GM18499 (cell line): ENCODE data around the gene PSMG4.

ENCODE experiments used
- ATAC-seq: cut with Tn5 transposase; IDR thresholded peaks from one replicate; pipeline ENCODE4 v1.9.1; 2021; ENCODE audit warnings: moderate number of reproducible peaks; ENCODE audit not compliant: insufficient read depth, unreplicated experiment

The PSMG4 gene

DNA sequence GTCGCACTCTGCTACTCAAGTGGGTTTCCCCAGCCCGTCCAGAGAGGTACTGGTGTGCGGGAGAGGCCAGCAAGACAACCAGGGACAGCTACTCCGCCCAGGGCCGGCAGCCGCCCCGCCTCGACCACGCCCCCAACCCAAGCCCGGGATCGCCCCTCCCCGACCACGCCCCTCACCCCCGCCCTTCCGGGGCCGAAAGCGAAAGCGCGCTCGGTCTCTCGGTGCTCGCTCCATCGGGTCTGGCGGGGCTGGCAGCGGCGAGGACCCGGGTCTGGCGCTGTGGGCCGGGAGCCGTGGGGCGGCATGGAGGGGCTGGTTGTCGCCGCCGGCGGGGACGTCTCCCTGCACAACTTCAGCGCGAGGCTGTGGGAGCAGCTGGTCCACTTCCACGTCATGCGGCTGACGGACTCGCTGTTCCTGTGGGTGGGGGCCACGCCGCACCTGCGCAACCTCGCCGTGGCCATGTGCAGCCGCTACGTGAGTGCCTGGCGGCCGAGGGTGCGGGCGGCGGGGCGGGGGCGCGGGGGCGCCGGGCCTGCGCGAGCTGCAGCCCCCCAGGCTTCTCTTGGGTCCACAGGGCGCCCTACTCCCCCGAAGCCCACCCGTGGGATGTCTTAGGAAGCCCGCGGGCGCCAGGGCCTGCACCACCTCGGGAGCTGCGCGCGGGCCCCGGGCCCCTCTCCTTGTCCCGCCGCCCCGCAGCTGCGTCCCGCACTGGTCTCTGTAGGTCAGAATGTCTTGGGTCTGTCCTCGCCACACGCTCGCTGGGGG, at the start of gene PSMG4:
Gene PSMG4, plus strand, starts transcription at position 228 of the 771 bp plus-strand sequence. Its CDS starts 76 bp downstream, at position 304.
- peak; percentile 40 for ATAC-seq

DNA sequence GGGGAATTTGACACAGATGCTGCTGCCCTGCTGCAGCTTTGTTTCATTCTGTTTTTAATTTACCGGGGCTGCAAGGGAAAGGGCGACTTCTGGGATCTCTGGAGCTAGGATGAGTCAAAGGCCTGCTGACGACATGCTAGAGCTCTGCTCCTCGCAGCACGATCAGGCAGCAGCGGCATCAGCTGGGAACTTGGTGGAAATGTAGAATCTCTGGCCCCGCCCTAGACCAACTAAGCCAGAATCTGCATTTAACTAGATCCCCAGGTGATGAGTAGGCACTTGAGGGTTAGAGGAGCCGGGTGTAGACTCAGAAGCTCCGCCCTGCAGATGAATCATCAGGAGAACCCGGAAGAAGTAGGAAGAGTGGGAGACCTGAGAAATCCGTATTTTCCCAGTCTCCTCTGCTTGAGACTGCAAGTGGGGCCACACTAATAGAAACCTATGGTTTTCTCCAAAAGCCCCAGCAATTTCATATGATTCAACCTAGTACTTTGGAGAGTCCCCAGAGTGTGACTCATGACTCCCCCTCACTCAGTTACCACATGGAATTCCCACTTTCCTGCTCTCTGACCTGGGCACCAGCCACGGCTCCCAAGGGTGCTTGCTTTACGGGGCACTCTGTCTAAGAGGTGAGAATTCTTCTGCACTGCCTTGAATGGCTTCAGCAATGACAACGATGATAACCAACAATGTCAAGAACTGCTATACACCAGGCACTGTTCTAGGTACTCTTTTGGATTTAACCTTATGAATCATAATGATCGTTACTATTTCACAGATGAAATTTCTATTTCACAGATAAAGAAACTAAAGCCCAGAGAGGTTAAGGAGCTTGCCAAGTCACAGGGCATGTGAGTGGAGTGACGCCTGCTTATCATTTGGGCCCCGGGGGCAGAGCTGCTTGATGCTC, 49.4 kb upstream of the PSMG4 start:
- no peak for ATAC-seq

GRCh38 chr6:3210024-3210610, 48.6 kb upstream of the PSMG4 start:
- no peak for ATAC-seq

- ATAC-seq = no peak
Measured at GRCh38 chr6:3211681-3212080, 47.1 kb upstream of the PSMG4 start.

DNA sequence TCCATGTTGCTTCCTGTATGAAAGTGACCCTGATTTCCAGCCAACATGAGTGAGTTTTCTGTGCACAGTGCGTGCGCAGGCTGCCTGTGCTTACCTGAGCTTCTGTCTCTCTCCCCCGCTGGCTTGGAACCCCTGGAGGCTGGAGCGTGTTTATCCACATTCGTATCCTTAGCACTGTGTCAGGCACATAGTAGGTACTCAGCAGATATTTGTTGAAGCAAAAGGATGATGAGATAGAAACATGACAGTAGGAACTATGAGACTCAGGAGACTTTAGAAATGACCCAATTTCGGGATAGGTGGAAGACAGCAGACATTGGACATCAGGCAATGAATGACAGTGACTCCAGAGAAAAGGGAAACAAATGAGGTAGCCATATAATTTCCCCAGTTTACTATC, 46.5 kb upstream of the PSMG4 start:
- ATAC-seq = no peak

DNA sequence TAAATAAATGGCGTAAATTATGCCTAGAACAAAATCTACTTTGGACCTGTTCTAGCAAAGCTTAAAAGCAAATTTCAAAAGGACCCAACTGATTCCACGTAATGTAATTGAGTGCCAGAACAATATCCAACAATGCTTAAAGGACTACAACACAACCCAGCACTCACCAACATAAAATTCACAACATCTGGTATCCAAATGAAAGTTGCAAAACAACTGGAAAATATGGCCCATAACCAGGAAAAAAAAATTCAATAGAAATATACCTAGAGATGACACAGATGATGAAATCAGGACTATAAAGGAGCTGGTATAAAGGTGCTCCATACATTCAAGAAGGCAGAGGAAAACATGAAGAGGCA, 45.4 kb upstream of the PSMG4 start:
- no peak for ATAC-seq

GRCh38 chr6:3214898-3215297, 43.8 kb upstream of the PSMG4 start:
- ATAC-seq = no peak

- no peak for ATAC-seq
Measured at GRCh38 chr6:3217286-3217685, 41.5 kb upstream of the PSMG4 start.

DNA sequence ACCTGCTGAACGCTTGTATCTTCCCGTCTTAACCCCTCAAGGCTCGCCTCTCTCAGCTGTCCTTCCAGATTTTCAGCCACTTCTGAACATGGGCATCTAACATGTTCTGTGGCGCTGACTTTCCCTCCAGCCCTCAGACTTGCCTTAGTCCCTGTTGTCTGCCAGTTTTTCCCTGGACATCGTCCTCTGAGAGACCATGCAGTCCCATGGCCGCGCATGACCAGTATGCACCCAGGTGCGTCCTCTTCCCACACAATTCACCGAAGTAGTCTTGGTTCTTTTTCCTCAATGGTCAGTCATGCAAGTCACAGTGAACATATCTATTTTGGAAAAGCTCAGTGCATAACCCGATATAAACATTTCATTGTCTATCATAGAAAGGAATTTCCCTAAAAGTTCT, 40.5 kb upstream of the PSMG4 start:
- ATAC-seq = no peak

- no peak for ATAC-seq
Measured at GRCh38 chr6:3220366-3220765, 38.4 kb upstream of the PSMG4 start.

GRCh38 chr6:3221578-3221977, 37.2 kb upstream of the PSMG4 start:
- no peak for ATAC-seq

GRCh38 chr6:3222506-3223038, 36.2 kb upstream of the PSMG4 start:
- ATAC-seq = no peak

GRCh38 chr6:3226042-3226441, 32.7 kb upstream of the PSMG4 start:
- ATAC-seq = no peak

DNA sequence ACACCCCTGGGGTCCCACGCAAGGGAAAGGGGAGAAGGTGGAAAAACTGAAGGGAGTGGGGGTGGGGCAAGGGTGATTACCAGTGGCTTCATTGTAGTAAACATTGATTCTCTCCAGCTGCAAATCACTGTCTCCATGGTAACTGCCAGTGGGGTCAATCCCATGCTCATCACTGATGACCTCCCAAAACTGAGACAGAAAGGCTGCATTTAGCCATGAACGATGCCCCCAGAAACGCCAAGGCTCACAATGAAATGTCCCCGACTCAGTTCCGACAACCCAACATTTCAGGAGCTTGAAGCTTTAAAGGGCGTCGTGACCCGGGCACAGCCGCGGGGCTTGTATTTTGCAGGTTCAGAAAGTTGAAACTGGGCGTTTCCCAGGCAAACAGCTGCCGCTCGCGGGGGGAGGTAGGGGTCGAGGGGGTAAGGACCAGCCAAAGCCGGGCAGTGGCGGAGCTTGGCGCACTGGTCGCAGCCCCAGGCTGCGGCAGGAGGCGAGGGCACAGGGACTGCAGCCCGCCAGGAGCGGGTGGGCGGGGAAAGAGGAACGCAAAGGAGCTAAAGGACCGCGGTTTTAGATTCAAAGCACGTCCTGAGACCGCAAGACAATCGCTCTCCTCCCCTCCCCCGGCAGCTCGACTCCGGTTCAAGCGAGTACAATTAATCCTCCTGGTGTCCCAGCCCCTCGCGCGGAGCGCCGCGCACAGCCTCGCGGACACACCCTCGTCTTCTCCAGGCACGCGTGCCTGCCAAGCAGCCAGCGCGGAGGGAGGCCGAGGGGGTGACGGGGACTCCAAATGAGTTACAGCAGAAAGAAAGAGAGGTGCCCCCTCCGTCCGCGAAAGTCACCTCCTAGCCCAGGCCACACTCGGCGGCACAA, 32.0 kb upstream of the PSMG4 start:
- no peak for ATAC-seq

DNA sequence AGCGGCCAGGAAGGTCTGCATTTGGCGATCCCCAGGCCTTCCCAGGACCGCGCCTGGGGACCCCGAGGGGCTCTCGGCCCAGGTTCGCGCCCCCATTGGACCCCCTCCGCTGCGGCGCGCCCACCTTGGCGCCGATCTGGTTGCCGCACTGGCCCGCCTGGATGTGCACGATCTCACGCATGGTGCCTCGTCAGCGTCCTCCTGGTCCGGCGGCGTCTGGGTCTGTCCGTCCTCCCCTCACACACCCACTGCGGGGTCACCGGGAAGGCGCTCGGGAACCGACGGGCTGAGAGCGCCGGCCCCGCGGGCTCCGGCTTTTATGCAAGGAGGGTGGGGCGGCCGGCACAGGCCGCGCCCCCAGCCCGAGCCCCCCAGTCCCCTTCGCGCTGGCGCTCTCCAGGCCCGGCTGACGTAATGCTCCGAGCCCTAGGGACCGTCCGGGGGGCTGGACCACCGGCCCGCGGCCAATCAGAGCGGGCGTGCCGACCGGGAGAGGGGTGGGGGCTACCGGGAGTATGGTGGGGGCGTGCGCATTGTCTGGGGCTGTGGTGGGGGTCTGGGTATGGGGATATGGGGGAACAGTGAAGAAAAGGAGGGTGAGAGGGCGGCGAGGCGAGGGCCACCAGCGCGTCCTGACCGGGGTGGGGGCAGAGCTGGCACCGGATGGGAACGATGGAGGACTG, 31.2 kb upstream of the PSMG4 start, which contains the start of gene TUBB2B:
Gene TUBB2B, minus strand, starts transcription at position 291 of the 683 bp plus-strand sequence. Its CDS starts 110 bp downstream, at position 181.
- ATAC-seq = no peak

DNA sequence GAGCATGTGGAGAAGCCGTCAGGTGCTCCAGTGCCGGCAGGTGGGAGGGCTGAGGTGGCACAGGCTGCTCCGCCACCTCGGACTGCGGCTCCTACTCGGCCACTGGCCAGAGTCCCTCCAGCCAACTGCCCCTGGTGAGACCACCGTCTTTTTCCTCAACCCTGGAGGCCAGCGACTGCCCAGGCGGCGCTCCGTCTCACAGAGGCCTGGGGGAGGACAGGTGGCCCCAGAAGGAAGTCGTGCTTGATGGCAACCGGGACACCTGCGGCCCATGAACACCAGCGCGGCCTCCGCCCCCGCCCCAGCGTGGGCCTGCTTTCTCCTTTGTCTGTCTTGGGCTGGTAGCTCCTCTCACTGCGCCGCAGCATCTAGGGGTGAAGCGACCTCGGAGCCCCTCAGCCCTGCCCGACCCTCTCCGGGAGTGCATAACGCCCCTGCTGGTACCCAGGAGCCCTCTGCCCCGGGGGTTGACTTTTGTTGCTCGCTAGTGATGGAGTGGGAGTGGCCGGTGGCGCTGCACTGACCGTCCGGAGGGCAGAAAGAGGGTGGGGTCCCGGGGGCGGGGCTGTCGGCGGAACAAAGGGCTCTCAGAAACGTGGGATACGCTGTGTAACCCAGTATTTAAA, 30.6 kb upstream of the PSMG4 start:
- no peak for ATAC-seq

- ATAC-seq = no peak
Measured at GRCh38 chr6:3228771-3229565, 29.8 kb upstream of the PSMG4 start.

DNA sequence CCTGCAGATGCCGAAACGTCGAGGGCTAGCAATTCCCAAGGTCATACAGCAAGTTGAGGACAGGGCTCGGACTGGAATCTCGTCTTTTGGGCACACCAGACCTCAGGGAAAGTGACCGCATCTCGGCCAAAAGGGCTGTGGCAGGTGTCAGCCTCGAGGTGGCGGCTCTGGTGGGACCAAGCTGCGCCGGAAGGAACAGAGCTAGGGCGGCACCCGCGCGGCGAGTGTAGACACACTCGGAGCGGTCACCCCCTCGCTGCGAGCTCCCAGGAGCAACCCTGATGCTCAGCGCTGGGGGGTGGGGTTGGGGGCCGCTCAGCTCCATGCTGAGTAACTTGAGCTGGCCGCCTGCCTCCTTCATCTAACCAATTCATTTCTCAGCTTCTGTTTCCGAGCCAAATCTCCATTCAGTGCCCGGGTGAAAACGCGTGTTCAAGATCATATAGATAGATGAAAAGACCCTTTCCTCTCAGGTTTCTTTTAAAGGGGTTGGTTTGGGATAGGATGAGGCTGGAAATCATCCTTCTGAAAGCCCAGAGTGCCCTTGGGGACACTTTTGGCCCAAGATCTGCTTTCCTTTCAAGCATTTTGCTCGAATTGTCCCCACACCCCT, 29.1 kb upstream of the PSMG4 start:
- ATAC-seq = no peak
